HL-60 (cell line): Measurements from ENCODE around the gene PLRG1.

Experiments used
- DNase-seq, 2 experiments: peaks; one replicate each; pipeline ENCODE4 v3.0.0-alpha.2; 2010 to 2020; ENCODE audit warnings: low read depth in 1 of 2, low spot score in 1 of 2
- H3K27ac ChIP-seq: fragments of 250-450 bp; sonication (Bioruptor Pico); replicated peaks from 2 replicates; pipeline ENCODE4 v1.5.1; 2020; ENCODE audit warnings: mild to moderate bottlenecking, moderate library complexity
- H3K27me3 ChIP-seq: fragments of 250-450 bp; sonication (Bioruptor Pico); 2 replicates; pipeline ENCODE4 v1.5.1; 2021; ENCODE audit warnings: mild to moderate bottlenecking, moderate library complexity; ENCODE audit not compliant: insufficient read depth, poor library complexity, severe bottlenecking
- H3K4me3 ChIP-seq: replicated peaks from 2 replicates; pipeline ENCODE4 v1.5.1; 2011; ENCODE audit warnings: mild to moderate bottlenecking, control low read depth, low read length; ENCODE audit not compliant: insufficient read depth
- CTCF ChIP-seq: IDR thresholded peaks from one replicate; pipeline ENCODE4 v1.5.1; 2011; ENCODE audit warnings: low read length, control low read depth, inconsistent platforms; ENCODE audit not compliant: insufficient read depth
- GABPA ChIP-seq: IDR thresholded peaks from 2 replicates; pipeline ENCODE4 v1.6.1; 2012; ENCODE audit warnings: low read depth
- POLR2AphosphoS5 ChIP-seq: IDR thresholded peaks from 2 replicates; pipeline ENCODE4 v1.6.1; 2012; ENCODE audit warnings: low read depth
- SPI1 ChIP-seq: IDR thresholded peaks from 2 replicates; pipeline ENCODE4 v1.6.1; 2012; ENCODE audit warnings: low read depth, mild to moderate bottlenecking, borderline replicate concordance
- TF ChIP-seq, protein P1 (sequence below): IDR thresholded peaks from 2 replicates; pipeline ENCODE4 v1.6.1; 2012; ENCODE audit warnings: low read depth; ENCODE audit not compliant: insufficient replicate concordance

Gene PLRG1

DNA sequence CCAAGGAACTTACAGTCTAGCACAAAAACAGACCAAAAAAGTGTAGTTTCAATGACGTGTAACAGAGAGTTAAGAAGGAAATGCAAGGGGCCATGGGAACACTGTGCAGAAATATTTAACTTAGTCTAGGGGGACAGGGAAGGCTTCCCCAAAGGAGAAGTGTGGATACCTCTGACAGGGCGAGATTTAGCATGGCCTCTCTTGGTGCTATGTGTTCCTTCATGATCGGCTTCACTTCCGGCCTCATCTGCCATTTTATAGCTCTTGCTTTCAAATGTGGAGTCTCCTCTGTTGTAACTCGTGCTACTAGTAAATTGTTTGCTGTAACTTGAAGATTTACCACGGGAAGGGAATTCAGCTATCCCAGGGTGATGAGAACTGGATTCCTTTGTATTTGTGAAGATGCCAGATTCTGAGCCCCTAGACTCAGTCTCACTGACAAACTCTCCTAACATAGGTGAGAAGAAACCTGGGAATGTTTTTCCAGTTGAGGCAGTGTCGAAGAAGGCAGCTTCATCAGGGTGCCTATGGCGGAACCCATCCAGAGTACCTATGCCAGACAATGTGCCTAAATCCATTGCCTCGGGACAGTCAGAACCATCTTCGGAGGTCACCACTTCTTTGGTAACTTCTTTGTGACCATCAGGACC, 35.3 kb upstream of the PLRG1 start:
- H3K4me3 ChIP-seq, result no peak overlapping the region
- TF ChIP-seq POLR2AphosphoS5 (no peak), GABPA (no peak), SPI1 (no peak), CTCF (no peak)
- TF ChIP-seq, protein P1, sequence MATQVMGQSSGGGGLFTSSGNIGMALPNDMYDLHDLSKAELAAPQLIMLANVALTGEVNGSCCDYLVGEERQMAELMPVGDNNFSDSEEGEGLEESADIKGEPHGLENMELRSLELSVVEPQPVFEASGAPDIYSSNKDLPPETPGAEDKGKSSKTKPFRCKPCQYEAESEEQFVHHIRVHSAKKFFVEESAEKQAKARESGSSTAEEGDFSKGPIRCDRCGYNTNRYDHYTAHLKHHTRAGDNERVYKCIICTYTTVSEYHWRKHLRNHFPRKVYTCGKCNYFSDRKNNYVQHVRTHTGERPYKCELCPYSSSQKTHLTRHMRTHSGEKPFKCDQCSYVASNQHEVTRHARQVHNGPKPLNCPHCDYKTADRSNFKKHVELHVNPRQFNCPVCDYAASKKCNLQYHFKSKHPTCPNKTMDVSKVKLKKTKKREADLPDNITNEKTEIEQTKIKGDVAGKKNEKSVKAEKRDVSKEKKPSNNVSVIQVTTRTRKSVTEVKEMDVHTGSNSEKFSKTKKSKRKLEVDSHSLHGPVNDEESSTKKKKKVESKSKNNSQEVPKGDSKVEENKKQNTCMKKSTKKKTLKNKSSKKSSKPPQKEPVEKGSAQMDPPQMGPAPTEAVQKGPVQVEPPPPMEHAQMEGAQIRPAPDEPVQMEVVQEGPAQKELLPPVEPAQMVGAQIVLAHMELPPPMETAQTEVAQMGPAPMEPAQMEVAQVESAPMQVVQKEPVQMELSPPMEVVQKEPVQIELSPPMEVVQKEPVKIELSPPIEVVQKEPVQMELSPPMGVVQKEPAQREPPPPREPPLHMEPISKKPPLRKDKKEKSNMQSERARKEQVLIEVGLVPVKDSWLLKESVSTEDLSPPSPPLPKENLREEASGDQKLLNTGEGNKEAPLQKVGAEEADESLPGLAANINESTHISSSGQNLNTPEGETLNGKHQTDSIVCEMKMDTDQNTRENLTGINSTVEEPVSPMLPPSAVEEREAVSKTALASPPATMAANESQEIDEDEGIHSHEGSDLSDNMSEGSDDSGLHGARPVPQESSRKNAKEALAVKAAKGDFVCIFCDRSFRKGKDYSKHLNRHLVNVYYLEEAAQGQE, result no peak

GRCh38 chr4:154584259-154584658, 34.1 kb upstream of the PLRG1 start:
- H3K4me3 ChIP-seq, result no peak overlapping the region
- TF ChIP-seq GABPA (no peak), SPI1 (no peak), CTCF (no peak), POLR2AphosphoS5 (no peak)
- TF ChIP-seq, protein P1, result no peak
- peaks cover 3% of the 10 kb centered on the region for H3K27me3 ChIP-seq
- no peak overlapping the region for H3K27ac ChIP-seq
- no peak for DNase-seq

More for the DNA sequence above, 35.3 kb upstream of the PLRG1 start:
- DNase-seq, result no peak
- Histone ChIP-seq H3K27ac (no peak overlapping the region), H3K27me3 (peaks cover 3% of the 10 kb centered on the region)

DNA sequence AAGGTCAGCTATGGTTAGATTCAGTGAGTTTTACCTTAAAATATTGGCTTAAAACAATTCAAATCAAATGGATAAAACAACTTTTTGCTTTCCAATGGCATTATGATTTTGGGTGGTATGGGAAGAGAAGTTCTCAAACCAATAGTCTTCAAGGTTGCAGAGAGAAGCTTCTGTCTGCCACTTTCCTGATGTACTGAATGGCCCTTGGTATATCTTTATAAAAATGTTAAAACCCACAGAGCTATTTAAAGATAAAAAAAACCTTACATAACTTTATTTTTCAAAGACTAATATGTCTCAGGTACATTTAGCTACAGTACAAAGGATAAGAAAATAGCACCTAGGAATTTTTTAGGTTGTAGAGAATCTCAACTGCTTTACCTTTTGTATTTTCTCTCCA, 33.5 kb upstream of the PLRG1 start:
- TF ChIP-seq, protein P1, result no peak
- TF ChIP-seq SPI1 (no peak), CTCF (no peak), POLR2AphosphoS5 (no peak), GABPA (no peak)
- Histone ChIP-seq H3K27me3 (peaks cover under 1% of the 10 kb centered on the region), H3K27ac (no peak overlapping the region), H3K4me3 (no peak overlapping the region)
- no peak for DNase-seq
